ENCODE results near the gene MAML2.

Gene MAML2

GRCh38 chr11:95994329-95994728 lies 348.7 kb downstream of the MAML2 start:
- no peak for DNase-seq (ENCODE audit: low spot score)
- TF ChIP-seq CTCF (IDR thresholded peaks at IDR 0.05; ENCODE audit: extremely low read depth, missing control alignments) = no peak

- no peak for DNase-seq (ENCODE audit: low spot score)
- no peak for TF ChIP-seq CTCF (IDR thresholded peaks at IDR 0.05; ENCODE audit: extremely low read depth, missing control alignments)
Observed at GRCh38 chr11:95993438-95994298, 349.3 kb downstream of the MAML2 start.

GRCh38 chr11:95991545-95991944 lies 351.4 kb downstream of the MAML2 start:
- DNase-seq (ENCODE audit: low spot score) = no peak
- no peak for TF ChIP-seq CTCF (IDR thresholded peaks at IDR 0.05; ENCODE audit: extremely low read depth, missing control alignments)

GRCh38 chr11:95991101-95991500 lies 351.9 kb downstream of the MAML2 start:
- no peak for DNase-seq (ENCODE audit: low spot score)
- no peak for TF ChIP-seq CTCF (IDR thresholded peaks at IDR 0.05; ENCODE audit: extremely low read depth, missing control alignments)

GRCh38 chr11:95989780-95990179 lies 353.2 kb downstream of the MAML2 start:
- no peak for DNase-seq (ENCODE audit: low spot score)
- TF ChIP-seq CTCF (IDR thresholded peaks at IDR 0.05; ENCODE audit: extremely low read depth, missing control alignments) = no peak

- no peak for TF ChIP-seq CTCF (IDR thresholded peaks at IDR 0.05; ENCODE audit: extremely low read depth, missing control alignments)
- no peak for DNase-seq (ENCODE audit: low spot score)
Observed at GRCh38 chr11:95989076-95989605, 353.9 kb downstream of the MAML2 start.

- no peak for DNase-seq (ENCODE audit: low spot score)
- TF ChIP-seq CTCF (IDR thresholded peaks at IDR 0.05; ENCODE audit: extremely low read depth, missing control alignments) = no peak
Observed at GRCh38 chr11:95985174-95985808, 357.7 kb downstream of the MAML2 start.

Data from GM20000 (cell line).